GM19467 (cell line): ENCODE data around the gene RBM47.
"Not testable (repeated sequence)": the region's sequence is repeated elsewhere in the genome, so short reads cannot be mapped to it uniquely, and the experiment has no call there.

Experiments
- ATAC-seq: cut with Tn5 transposase; IDR thresholded peaks from one replicate; pipeline ENCODE4 v1.9.1; 2021; ENCODE audit warnings: mild to moderate bottlenecking, moderate library complexity; ENCODE audit not compliant: unreplicated experiment

Gene RBM47

GRCh38 chr4:40564815-40565483, 64.7 kb downstream of the RBM47 start:
- ATAC-seq = no peak

- ATAC-seq = no peak
Observed at GRCh38 chr4:40564004-40564403, 65.7 kb downstream of the RBM47 start.

DNA sequence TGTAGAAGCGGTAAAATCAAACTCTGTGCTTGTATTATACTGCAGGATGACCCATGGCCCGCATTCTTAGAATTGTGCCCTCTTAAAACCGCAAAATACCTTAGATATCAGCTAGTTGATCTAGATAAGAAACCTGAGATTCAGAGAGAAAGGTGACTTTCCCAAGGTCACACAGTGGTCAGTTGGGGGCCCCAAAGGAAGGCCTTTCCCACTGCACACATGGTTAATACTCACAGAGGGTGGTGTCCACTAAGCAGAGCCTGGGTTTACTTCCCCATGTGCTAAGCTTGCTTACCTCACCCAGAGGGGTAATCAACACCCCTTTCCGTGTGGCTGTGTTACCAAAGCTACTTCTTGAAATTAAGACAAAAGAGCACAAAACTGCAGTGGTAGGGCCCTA, 66.3 kb downstream of the RBM47 start:
- ATAC-seq = no peak

DNA sequence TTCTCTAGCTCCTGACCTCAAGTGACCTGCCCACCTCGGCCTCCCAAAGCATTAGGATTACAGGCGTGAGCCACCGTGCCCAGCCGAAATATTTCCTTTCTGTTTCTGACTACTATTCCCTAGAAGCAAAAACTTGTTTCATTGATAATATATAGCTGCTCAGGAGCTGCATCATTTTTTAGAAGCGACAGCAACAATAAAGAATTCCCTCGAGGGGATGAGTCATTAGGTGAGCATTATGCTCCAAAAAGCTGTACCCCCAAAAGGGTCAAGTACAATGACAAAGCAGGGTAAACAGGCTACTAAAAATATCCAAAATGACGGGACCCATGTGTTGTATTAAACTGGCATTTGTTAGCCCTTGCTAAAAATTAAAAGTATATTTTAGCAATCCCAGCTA, 67.0 kb downstream of the RBM47 start:
- ATAC-seq = no peak

DNA sequence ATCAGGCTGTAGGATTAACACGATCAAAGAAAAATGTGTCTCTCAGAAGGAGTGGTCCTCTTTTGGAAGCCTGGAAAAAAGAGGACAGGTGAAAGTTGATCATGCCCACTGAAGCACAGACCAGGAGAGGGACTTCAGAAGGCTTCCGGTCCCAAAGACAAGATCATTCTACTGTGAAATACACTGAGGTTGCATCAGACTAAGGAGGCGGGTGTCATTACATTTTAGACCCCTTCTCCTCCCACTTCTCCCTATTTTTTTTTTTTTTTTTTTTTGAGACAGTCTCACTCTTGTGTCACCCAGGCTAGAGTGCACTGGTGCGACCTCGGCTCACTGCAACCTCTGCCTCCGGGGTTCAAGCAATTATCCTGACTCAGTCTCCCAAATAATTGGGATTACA, 67.5 kb downstream of the RBM47 start:
- ATAC-seq = no peak

DNA sequence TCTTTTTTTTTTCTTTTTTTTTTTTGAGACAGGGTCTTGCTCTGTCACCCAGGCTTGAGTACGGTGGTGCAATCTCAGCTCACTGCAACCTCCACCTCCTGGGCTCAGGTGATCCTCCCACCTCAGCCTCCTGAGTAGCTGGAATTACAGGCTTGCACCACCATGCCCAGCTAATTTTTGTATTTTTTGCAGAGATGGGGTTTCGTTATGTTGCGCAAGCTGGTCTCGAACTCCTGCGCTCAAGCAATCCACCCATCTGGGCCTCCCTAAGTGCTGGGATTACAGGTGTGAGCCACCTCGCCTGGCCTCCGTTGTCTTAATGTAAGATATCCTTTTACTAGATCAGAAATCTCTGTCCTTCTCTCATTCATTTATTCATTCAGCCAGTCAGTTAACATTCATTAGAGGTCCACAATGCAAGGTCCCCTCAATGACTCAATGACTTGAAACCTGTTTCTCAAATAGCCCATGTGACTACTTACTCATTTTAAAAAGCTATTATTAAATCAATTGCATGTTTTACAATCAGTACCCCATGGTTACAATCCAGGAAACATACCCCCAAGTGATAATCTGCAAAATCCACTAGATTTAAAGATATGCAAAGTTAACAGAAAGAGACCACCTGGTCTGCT, 68.0 kb downstream of the RBM47 start:
- ATAC-seq = not testable (repeated sequence)

GRCh38 chr4:40559585-40560465, 69.8 kb downstream of the RBM47 start:
- peak; percentile 51 for ATAC-seq

DNA sequence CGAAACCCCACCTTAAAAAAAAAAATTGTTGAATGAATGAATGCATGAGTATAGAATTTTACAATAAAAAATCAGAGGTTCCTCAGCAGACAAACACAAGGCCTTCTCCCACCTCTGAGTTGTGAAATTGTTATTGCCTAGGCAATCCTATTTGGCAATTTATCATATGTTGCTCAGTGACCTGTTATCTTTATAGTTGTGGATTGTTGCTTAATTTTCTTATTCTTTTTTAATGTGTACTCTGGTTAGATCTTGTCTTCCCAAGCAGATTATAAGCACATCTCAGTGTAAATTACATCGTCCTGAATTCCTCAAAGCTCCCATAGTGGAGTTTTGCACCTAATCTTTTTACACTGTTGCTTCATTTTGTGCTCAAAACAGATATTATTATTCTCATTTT, 71.9 kb downstream of the RBM47 start:
- ATAC-seq = no peak

- no peak for ATAC-seq
Observed at GRCh38 chr4:40555176-40555900, 74.3 kb downstream of the RBM47 start.

- ATAC-seq = not testable (repeated sequence)
Observed at GRCh38 chr4:40554641-40555040, 75.0 kb downstream of the RBM47 start.

DNA sequence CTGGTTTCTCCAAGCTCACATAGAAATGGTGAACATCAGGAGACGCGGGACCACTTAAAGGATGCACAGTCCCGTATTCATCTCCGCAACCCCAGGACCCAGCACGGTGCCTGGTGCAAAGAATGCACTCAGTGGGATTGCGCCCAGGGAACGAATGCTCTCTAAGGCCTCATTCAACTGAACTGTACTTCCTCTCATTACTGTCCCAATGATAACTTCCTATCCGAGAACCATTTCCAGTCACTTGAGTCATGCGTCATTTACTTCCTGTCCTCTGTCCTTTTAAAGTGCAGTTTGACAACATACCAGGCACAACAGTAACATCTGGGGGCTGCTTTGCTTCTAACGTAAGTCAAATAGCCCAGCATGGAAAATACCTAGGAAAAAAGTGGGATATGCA, 75.7 kb downstream of the RBM47 start:
- ATAC-seq = no peak

DNA sequence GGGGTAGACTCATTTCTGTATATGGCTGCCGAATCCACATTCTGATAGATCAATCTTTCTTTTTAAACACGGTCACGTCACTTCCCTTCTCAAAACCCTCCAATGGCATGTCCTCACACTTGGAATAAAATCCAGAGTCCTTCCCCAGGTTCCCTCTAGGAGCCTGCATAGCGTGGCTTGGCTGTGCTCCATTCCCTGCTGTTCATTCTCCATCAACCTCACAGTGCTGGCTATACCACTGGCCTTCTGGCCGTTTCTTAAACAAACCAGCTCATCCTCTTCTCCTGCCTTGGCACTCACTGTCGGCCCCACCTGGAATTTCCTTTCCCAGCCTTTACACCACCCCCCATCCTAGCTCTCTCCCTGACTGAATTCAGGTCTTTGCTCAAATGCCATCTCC, 77.1 kb downstream of the RBM47 start:
- no peak for ATAC-seq

DNA sequence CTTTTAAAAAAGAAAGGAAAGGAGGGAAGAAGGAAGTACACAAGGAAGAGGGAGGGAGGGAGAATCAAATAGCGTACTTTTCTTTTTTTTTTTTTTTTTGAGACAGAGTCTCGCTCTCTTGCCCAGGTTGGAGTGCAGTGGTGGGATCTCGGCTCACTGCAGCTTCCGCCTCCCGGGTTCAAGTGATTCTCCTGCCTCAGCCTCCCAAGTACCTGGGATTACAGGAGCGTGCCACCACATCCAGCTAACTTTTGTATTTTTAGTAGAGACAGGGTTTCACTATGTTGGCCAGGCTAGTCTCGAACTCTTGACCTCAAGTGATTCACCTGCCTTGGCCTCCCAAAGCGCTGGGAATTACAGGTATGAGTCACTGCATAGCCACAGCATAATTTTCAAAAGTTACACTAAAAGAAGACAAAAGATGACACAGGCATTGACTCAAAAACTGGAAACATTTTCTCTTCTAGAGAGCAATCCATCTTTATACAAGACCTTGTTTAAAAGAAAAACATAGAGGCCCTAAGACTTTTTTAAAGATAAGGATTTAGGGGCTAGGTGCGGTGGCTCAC, 78.0 kb downstream of the RBM47 start:
- ATAC-seq = not testable (repeated sequence)

- ATAC-seq = peak; percentile 68
Observed at GRCh38 chr4:40550948-40551462, 78.7 kb downstream of the RBM47 start.

DNA sequence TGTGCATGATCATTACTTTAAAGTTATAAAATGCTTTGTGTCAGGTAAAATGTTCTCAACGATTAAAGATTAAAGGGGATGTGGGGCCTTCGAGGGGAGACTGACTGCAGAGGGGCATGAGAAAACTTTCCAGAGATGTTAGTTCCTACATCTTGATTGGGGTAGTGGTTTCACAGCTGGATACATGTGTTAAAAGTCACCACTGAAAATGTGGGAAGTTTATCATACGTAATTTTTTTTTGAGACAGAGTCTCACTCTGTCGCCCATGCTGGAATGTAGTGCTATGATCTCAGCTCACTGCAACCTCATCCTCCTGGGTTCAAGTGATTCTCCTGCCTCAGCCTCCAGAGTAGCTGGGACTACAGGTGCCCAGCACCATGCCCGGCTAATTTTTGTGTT, 79.5 kb downstream of the RBM47 start:
- no peak for ATAC-seq

GRCh38 chr4:40548256-40548655, 81.4 kb downstream of the RBM47 start:
- no peak for ATAC-seq

GRCh38 chr4:40547789-40548132, 81.9 kb downstream of the RBM47 start:
- no peak for ATAC-seq

DNA sequence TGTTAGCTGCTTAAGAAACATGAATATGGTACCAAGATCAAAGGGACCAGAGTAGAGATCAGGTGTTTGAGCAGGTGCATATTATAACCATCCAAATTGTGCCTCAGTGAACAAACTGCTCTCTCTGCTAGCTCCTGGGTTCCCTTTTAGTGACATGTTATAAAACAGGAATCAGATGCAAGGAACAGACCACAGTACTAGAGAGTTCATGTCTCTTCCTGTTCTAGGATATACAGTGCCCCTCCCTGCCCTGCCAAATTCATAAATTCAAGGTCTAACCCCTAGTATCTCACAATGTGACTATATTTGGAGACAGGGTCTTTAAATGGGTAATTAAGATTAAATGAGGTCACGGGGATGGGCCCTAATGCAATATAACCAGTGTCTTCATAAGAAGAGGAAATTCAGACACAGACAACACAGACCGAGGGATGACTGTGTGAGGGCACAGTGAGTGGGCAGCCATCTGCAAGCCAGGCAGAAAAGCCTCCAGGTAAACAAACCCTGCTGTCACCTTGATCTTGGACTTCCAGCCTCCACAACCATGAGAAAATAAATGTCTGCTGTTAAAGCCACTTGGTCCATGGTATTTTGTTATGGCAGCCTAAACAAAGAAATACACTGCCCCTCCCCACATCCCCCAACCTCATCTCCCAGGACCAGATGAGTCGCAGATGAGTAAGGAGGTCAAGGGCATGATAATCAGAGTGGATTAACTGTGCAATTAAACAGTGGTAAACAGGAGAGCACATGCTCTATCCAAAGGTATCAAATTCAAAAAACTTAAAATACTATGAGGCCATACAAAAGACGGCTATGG, 82.5 kb downstream of the RBM47 start:
- ATAC-seq = no peak

- ATAC-seq = no peak
Observed at GRCh38 chr4:40546506-40546905, 83.2 kb downstream of the RBM47 start.

GRCh38 chr4:40545487-40545886, 84.2 kb downstream of the RBM47 start:
- ATAC-seq = not testable (repeated sequence)
